DMS53 treated with DMSO at 0.1 percent for 48 hours (cell line): ENCODE data around the gene ING4.

ENCODE experiments used
- DNase-seq: peaks from one replicate; lab custom pipeline; 2025; ENCODE audit not compliant: unreplicated experiment; lab: John Stamatoyannopoulos, UW

Gene ING4

GRCh38 chr12:6638305-6638704 lies 24.6 kb downstream of the ING4 start:
- DNase-seq, result no peak

- no peak for DNase-seq
These were observed 26.9 kb downstream of the ING4 start, which contains the start of gene LPAR5 for GRCh38 chr12:6635856-6636531. Gene LPAR5, minus strand, starts transcription at chr12:6635959. Its CDS starts 14,711 bp downstream, at chr12:6621248.

GRCh38 chr12:6635375-6635855 lies 27.5 kb downstream of the ING4 start:
- no peak for DNase-seq

- peak; percentile 53 for DNase-seq
These were observed 30.6 kb downstream of the ING4 start for GRCh38 chr12:6632026-6632983.

GRCh38 chr12:6631549-6631961 lies 31.4 kb downstream of the ING4 start:
- DNase-seq, result no peak

GRCh38 chr12:6630736-6631135 lies 32.2 kb downstream of the ING4 start:
- DNase-seq, result no peak

- no peak for DNase-seq
These were observed 35.3 kb downstream of the ING4 start for GRCh38 chr12:6627616-6628015.

- no peak for DNase-seq
These were observed 36.1 kb downstream of the ING4 start for GRCh38 chr12:6626654-6627283.

- no peak for DNase-seq
These were observed 42.0 kb downstream of the ING4 start for GRCh38 chr12:6620885-6621274.

- DNase-seq, result no peak
These were observed 42.6 kb downstream of the ING4 start for GRCh38 chr12:6620137-6620884.

- no peak for DNase-seq
These were observed 44.3 kb downstream of the ING4 start for GRCh38 chr12:6618483-6619225.

- no peak for DNase-seq
These were observed 47.1 kb downstream of the ING4 start for GRCh38 chr12:6615802-6616201.

- no peak for DNase-seq
These were observed 48.3 kb downstream of the ING4 start for GRCh38 chr12:6614513-6615172.

GRCh38 chr12:6613776-6614512 lies 49.0 kb downstream of the ING4 start:
- peak; percentile 98 for DNase-seq

- peak; percentile 72 for DNase-seq
These were observed 49.7 kb downstream of the ING4 start for GRCh38 chr12:6613015-6613775.

- peak; percentile 53 for DNase-seq
These were observed 50.3 kb downstream of the ING4 start for GRCh38 chr12:6612652-6613014.

- no peak for DNase-seq
These were observed 50.7 kb downstream of the ING4 start for GRCh38 chr12:6612247-6612646.

GRCh38 chr12:6608592-6609281 lies 54.2 kb downstream of the ING4 start:
- DNase-seq, result no peak
